HG03103 (cell line): Measurements from ENCODE around the gene AKAP6.

ENCODE experiments used
- ATAC-seq: cut with Tn5 transposase; IDR thresholded peaks from one replicate; pipeline ENCODE4 v1.9.1; 2021; ENCODE audit warnings: low read depth; ENCODE audit not compliant: unreplicated experiment

Gene AKAP6

DNA sequence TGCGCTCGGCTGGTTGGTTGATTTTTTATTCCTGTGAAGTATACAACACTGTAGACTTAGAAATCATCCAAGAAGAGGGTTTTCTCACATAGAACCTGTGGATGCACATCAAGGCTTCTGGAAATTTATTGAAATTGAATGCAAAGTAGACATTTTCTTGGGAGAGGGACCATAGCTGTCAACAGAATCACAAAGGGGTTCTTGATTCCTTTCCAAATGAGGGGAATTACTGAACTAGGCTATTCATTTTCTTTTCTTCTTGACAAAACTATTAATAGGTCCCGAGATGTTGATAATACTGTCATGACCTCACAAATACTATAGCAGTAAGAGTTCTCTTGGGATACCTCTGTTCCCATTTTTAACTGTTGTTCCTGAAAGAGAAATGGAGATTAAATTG lies 73.9 kb downstream of the AKAP6 start:
- no peak for ATAC-seq

DNA sequence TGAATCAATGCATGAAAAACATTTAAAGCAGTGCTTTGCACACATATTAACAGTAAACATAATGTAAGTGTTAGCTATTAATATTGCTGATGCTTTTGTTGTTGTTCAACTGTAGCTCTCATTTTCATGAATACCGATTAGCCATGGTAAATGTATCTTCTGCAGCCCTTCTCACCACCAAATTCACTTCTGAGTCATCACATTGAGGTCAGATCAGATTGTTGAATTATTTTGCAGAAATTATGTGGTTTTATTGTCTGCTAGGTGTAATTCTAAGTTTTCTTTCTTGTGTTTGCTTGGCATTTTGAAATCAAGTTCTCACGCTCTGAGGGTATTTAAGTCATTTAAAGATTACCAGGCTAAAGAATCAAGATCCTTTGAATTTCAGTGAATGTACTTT lies 74.6 kb downstream of the AKAP6 start:
- ATAC-seq: no peak

DNA sequence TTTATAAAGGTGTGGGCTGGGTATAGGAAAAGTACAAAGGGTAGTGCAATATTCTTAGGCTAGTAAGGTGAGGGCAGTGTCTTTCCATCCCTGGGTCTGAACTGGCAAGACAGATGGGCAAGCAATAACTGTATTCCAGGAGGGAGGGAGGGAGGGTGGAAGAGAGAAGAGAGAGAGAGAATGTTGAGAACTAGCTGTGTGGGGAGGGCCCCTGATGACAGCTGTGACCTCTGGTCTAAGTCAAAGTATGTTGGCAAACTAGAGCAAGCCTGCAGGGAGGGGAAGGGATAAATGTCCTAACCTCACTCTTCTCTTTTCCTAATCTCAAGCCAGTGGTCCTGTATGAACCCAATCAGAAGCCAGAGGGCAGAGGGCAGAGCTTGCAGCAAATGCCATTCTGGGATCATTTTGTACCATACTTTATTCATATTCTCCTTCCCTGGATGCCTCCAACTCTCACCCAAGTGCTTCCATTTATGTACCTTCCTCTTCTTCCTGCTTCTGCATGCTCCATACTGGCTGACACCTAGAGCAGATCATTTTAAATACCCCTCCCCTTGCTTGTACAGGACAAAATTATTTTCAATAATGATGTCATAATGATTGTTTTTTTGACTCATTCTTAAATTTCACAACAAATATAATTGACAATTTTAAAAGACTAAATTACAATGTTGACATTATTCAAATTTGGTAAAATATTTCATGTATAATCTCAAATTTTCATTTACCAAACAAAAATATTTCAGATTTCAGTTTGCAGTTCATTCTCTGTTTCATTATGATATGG lies 75.9 kb downstream of the AKAP6 start:
- ATAC-seq: no peak

DNA sequence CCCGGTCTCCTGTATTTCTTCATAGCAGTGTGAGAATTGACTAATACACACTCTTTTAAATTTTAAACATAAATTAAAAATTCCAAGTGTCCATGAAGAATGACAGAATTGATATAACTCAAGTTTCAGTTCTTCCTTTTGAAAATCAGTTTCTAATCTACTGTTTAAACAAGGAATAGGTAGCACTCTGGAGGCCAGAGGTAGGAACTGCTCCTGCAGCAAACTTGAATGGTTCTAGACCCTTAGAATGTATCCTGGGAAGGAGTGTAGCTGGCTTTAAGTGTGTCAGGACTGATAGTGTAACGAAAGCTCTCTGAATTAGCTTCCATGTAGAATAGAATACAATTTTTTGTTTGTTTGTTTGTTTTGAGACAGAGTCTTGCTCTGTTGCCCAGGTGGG lies 76.8 kb downstream of the AKAP6 start:
- no peak for ATAC-seq

DNA sequence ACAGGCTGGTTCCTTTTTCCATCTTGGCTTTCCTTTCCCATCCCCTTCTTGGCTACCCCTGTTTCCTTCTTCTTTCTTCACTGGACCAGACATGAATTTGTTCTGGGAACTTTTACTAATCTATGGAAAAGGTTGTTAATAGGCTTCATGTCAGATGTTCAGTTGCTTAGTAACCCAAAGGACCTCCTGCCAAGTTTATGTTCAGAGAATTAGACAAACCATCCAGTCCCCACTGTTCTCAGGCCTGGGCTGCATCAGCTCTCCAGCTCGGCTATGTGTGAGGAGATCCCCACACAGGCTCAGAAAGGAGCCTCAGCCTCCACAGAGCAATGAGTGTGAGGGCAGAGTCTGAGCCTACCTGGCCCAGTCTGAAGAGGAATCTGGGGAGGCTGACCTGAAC lies 78.0 kb downstream of the AKAP6 start:
- ATAC-seq: no peak

DNA sequence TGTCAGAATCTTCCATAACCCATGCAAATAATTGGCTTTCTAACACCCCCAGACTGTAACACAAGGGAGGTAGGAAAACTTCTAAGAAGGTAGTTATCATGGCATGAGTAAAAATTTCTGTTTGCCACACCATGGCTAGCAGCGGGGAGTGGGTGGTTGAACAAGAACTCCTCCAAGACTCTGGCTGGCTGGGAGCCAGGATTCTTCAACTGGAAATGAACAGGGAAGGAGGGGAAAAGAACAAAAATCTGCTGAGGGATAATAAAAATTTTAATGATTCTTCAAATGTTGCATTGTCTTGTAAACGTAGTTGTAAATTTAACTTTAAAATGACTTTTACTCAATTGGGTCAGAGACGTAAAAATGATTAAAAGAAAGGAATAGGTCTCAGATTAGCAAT lies 78.9 kb downstream of the AKAP6 start:
- no peak for ATAC-seq

DNA sequence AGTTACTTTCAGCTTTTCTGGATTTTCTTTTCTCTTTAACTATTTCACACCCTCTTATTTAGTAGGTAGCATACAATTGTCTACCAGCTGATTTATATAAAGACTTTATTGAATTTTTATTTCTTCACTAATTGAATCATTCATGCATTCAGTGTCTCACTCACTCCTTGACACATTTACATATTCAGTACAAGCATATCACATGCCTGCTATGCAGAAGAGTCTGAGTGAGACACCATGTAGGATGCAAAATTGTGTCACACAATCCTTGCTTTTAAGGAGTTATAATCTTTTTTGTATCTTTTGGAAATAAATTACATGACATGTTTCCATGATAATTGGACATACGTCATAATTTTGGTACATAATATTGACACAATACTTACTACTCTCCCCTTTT lies 83.0 kb downstream of the AKAP6 start:
- no peak for ATAC-seq

DNA sequence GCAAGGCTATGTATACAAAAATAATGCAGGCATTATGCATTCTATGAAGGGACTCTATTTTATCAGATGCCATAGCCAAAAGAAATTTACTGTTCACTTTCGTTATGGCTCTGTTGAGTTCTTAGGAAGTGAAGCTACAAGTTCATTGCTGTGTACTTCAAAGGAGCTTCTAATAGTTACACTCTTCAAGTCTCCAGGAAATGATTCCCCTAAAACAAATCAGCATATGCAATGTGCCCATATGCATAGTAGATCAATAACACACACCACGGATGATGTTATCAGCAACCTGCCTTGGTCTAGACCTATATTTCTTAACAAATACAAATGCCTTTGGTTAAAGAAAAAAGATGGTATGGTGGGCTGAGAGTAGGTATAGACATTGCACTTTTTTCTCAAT lies 83.4 kb downstream of the AKAP6 start:
- no peak for ATAC-seq

DNA sequence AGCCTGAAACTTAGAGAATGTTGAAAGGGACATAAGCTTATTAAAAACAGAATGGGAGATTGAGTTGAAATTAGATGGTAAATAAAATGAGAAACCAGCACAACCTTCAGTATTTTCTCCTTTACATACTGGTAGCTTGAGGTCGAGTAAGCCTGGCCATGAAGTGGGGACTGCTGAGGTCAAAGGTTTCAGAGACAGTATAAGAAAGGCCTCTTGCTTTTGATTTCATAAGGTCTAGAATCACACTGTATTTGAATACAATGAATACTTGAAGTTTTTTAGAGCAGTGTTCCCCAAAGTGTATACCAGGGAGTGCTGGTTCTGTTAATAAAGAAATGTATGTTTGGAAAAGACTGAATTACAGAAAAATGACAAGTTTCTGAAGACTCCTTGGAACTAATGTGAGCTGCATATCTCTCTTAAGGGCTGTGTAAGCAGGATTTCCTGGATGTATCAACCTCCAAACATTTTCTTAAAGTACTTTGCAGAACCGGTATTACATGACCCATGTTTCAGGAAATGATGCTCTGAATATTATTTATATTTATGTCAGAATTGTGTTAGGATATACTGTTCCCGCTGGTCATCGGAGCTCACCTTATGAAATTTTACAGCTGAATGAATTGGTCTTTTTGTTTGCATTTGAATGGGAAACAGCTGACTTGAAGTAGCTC lies 85.0 kb downstream of the AKAP6 start:
- no peak for ATAC-seq

DNA sequence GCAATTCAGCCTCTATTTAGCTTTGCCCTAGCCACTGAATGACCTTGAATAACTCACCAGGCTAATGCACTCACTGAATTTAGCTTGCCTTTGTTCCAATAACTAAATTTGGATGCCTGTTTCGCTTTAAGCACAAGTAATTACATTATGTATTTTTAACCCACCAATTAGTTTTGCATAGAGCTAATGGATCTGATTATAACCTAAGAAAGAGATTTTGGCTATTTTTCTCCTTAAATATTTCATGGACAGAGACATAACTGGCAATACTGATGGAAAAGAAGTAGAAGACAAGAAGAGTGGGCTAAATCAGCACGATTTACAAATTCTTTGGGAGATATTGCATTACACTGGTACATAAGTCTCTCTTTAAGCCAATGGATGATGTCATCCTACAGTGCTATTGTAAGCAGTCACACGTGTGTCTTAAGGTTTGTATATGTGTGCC lies 85.7 kb downstream of the AKAP6 start:
- no peak for ATAC-seq

DNA sequence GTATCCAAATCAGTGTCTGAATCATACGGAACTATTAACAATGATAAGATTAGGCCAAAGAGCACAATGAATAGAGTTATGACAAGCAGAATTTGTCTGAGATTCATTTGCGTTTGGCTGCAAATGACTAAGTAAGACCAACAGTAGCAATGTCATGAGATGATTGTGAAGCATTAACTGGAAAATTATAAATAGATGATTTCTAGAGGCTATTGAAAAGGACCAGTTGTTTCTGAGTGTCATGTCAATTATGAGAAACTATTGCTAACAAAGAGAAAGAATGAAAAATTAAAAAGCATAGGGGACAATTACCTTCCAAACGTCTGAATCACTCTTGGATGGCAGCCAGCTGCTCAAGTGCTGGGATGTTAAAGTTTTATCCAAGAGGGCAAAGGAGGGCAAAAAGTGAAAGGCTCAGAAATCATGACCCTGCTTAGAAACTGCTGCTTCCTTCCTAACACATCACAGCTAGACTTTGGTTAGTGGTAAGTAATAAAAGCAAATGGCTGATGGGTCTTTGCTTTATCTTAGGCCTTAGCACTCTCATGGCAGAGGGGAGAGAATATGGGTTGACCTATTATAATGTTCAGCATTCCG lies 89.0 kb downstream of the AKAP6 start:
- ATAC-seq: no peak

DNA sequence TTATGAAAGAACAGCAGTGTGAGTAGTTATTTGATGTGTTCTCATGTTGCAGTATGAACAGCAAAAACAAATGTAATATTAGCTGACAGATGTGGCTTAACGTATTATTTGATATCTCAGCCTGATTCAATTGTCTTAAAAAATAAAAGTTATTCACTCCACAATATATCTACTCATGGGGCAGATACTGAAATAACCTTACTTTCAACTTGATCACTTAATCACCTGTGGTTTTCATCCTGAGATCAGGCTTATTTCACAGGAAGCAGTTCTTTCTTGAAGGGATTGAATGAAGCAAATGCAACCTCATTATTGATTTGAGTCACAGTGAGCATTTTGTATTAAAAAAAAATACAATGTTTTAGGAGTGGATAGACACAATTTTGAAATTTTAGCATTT lies 90.3 kb downstream of the AKAP6 start:
- ATAC-seq: no peak

DNA sequence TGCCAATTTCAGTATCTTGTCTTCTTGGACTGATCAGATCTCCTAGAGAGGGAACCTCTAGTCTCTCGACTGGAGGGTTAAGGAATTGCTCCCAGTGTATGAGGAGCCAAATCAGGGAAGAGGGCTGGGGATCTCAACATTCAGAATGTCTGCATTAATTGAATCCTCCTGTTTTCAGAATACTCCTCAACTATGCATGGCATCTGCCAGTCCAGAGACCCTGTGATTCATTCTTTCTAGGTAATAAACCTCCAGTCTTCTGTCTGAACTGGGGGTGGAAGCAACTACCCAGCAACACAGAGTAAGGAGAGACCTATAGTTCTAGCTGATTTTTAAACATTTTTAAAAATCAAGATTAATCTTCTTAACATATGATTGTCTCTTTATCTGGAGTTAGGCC lies 92.7 kb downstream of the AKAP6 start:
- ATAC-seq: no peak

DNA sequence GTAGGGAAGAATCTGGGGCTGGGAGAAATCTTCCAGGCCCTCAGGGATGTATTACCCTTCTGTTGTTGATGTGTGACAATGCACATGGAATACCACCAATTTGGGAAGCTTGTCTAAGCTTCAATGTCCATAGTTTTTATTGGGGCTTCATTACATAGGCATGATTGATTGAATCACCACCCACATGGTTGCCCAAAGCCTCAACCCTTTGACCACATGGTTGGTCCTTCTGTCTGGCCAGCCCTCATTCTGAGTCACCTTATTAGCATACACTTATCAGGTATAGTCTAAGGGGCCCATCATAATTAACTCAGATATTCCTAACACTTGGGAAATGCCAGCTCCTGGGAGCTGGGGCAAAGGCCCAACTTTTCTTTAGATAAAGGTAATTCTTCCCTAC lies 93.3 kb downstream of the AKAP6 start:
- no peak for ATAC-seq

DNA sequence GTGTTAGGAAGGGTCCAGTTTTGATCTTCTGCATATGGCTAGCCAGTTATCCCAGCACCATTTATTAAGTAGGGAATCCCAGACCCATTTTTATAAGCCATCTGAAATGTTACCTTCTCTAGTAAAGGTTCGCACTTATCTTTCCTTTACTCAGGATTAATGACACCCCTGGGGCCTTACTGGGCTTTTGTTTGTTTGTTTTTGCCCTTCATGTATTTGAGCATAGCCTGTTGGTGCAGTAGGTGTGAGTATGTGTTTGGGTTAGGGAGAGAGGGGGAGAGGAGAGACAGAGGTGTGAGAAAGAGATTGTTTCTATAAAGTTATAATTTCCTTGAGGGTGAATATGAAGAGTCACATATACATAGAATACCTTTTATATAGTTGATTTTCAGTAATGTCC lies 96.9 kb downstream of the AKAP6 start:
- ATAC-seq: no peak

DNA sequence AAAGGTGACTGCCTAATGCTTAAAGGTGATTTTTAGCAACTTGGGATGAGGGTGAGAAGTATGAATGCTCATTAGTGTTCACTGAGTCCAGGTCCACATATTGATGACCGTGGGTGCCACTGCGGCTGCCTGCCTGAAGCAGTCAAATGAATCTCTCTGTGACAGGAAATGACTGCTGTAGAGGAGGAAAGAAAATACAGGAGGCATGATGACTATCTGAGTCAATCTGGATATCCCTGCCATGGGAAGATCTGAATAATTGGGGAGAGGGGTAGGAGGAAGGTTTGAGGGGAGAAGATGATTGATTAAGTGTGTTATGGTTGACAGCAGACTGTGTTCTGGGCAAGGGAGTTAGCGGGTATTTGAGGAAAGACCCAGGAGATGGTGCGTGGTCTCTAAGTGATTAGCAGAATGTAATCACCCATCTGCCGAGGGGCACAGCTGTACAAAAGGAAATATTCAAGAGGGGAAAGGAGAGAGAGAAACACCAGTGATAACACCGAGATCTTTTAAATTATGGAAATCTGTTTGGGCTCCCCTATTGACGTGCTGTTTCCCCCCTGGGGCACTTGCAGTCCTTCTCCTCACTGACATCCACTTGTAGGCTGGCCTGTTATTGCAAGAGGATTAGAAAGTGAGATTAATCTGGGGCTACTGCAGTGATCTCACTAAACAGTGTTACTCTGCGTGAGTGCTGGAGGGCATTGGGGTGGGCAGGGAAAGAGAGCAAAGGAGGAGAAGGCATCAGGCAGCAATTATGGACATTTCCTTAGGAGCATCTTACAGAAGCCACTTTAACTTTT lies 97.7 kb downstream of the AKAP6 start:
- no peak for ATAC-seq

DNA sequence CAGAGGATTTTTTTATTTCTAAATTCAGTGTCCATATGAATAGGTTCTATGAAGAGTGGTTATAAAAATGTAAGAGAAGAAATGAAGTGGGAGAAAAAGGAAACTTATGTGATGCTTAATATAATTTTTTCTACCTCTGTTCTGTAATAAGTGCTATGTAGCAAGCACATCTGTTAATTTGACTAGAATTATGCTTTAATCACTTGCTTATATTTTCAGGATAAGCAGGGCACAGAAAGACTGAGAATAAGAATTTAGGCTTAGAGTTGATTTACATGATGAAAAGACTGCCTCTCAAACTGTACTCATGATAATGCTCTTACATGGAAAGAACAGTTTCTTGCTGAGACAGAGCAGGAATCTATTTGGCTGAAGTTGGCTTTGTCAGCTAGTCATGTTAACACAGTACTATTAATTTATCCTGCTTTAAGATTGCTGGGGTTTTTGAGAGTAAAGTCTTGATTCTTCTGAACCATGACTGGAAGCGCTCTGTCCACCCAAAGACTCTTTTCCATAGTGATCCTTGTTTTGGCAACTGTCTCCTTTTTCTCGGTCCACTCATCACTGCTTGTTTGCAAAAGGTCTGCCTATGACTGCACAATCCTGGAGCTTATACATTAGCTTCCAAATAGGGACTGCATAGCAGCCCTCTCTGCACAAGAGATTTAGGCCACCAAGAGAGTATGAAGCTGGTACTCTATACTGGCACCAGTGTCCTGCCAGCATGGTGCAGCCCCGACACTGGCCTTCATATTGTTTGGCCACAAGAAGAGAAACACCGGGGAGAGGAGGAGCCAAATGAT lies 98.8 kb downstream of the AKAP6 start:
- ATAC-seq: no peak

DNA sequence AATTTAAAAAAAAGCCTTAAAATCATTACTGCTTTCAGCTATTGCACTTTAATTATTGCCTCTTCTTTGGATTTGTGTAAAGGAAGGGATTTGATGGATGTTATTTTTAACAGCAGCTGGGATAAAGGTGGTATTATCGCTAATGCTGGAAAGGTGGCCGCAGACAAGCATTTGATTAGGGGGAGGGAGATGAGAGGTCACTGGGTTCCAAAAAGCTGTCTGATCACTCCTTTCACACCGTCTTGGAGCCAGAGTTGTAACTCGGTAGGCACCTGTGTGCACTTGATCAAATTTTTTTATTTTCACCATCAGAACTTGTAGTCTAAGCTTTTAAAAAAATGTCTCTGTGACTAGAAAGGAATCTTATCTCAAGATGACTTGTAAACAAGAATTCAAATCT lies 99.8 kb downstream of the AKAP6 start:
- no peak for ATAC-seq

DNA sequence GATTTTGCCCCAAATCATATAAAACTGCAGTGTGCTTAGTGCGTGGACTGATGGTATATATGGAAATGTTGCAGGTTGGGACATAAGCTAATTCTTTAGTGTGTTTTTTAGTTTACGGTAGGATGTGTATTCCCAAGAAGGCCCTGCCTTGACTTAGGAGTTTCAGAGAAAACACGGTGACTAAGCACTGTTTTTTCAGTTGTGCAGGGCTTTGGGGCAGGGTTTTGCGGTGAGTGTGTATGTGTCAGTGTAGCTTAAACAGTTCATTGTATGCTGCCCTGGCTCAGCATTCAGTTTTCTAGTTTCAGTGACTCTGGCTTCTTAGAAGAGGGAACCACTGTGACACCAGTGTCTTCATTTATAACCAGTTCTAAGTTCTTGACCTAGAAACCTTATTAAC lies 101.2 kb downstream of the AKAP6 start:
- ATAC-seq: no peak

DNA sequence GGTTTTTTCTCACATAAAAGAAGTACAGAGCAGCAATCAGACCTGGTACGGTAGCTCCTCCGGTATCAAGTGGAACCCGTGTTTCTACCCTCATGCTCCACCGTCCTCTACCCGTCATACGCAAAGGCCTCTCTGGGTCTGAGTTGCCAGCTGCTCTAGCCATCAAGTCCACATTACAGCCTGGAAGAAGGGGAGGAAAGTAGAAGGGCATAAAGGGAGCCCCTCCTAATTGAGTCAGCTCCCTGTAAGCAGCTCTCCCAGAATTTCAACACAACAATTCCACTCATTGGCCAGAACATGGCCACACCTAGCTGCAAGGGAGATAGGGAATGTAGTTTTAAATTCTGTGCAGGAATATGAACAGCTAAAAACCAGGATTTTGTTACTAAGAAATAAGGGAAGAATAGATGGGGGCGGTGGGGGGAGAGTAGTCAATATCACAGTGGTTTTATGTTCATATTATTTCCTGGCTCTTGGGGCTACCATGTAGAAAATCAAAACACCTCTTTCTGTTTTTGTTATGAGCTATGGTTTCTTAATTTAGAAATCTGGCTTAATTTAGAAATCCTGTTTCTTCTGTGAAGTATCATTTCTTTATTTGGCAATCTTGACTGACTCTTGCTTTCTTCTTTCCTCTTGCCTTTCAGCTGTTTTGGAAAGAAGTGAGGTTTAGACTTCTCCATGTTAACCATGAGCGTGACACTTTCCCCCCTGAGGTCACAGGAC lies 103.9 kb downstream of the AKAP6 start:
- no peak for ATAC-seq
